GM21390 (cell line): Measurements from ENCODE around the gene CD3E.

Experiments used
- ATAC-seq: cut with Tn5 transposase; IDR thresholded peaks from one replicate; pipeline ENCODE4 v1.9.1; 2021; ENCODE audit not compliant: unreplicated experiment

The CD3E gene

GRCh38 chr11:118321386-118322082, 17.0 kb downstream of the CD3E start:
- ATAC-seq: no peak

- no peak for ATAC-seq
Observed at GRCh38 chr11:118322721-118323120, 18.2 kb downstream of the CD3E start.

- no peak for ATAC-seq
Observed at GRCh38 chr11:118325283-118325682, 20.8 kb downstream of the CD3E start.

- ATAC-seq: no peak
Observed at GRCh38 chr11:118328745-118329144, 24.2 kb downstream of the CD3E start.

GRCh38 chr11:118334745-118335144, 30.2 kb downstream of the CD3E start:
- no peak for ATAC-seq

GRCh38 chr11:118338637-118339061, 34.1 kb downstream of the CD3E start:
- ATAC-seq: no peak

- no peak for ATAC-seq
Observed at GRCh38 chr11:118339281-118339961, 34.9 kb downstream of the CD3E start.

GRCh38 chr11:118340449-118340848, 35.9 kb downstream of the CD3E start:
- ATAC-seq: no peak

- no peak for ATAC-seq
Observed at GRCh38 chr11:118341261-118341660, 36.7 kb downstream of the CD3E start.

GRCh38 chr11:118341815-118342489, 37.4 kb downstream of the CD3E start:
- no peak for ATAC-seq

- ATAC-seq: no peak
Observed at GRCh38 chr11:118342503-118343161, 38.1 kb downstream of the CD3E start, which contains the start of gene CD3D. Gene CD3D (minus strand): TSS chr11:118342705. CDS start chr11:118342607, 98 bp downstream.

- no peak for ATAC-seq
Observed at GRCh38 chr11:118343248-118343647, 38.7 kb downstream of the CD3E start.

- no peak for ATAC-seq
Observed at GRCh38 chr11:118343981-118344515, 39.5 kb downstream of the CD3E start, which contains the start of gene CD3G. Gene CD3G (plus strand): TSS chr11:118344344. CDS start chr11:118344424, 80 bp downstream.

GRCh38 chr11:118349475-118349874, 44.9 kb downstream of the CD3E start:
- ATAC-seq: no peak

GRCh38 chr11:118353084-118353710, 48.7 kb downstream of the CD3E start:
- no peak for ATAC-seq

- no peak for ATAC-seq
Observed at GRCh38 chr11:118358071-118358470, 53.5 kb downstream of the CD3E start.

GRCh38 chr11:118359295-118359958, 54.9 kb downstream of the CD3E start, which contains the start of gene UBE4A:
Gene UBE4A (plus strand): TSS chr11:118359600. CDS start chr11:118365081, 5,481 bp downstream.
- ATAC-seq: peak; percentile 96

GRCh38 chr11:118364956-118365615, 60.6 kb downstream of the CD3E start:
- ATAC-seq: no peak
